GM19395 (cell line): ENCODE measurements around the gene ADAT3.

Experiments
- ATAC-seq: cut with Tn5 transposase; IDR thresholded peaks from one replicate; pipeline ENCODE4 v1.9.1; 2021; ENCODE audit warnings: mild to moderate bottlenecking, moderate library complexity; ENCODE audit not compliant: unreplicated experiment

ADAT3 gene

DNA sequence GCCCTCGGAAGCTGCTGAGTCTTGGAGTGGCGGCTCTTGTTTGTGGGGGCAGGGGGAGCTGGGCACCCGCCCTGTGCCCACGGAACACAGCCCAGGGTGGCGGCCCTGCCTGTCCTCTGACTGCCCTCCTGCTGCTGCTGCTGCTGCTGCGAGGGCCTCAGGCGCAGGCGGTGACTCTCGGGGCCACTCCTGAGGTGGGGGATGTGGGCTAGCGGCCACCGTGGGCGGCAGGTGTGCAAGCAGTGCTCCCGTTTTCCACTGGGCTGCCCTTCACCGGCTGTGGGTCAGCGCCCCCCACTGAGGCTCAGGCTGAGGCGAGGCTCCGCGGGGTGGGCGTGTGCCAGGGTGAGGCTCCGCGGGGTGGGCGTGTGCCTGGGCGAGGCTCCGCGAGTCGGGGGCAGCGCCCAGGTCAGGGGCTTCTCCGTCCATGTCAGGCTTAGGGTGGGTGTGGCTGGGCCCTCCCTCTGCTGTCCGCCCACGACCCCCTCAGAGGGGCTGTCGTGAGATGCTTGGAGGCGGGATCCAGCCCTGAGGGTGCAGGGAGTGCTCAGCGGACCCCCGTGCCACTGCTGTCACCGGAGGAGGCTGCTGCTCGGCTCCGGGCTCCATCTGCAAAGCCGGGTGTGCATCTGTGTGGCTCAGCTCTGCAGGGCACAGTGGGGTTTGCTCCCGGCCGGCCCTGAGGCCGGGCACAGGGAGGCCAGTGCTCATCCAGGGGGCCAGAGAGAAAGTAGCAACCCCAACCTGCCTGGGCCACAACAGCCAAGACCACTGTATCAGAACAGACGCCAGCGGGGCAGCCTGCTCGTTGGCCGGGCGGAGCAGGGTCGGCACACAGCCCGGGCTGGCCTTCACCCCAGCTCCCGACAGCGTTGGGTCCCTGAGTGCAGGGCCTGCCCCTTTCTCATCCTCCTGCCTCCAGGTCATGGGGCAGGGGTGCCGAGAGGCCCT, 50.2 kb downstream of the ADAT3 start:
- ATAC-seq, result no peak

GRCh38 chr19:1956122-1956494, 50.9 kb downstream of the ADAT3 start:
- ATAC-seq, result no peak

- ATAC-seq, result no peak
Observed at GRCh38 chr19:1956868-1957492, 51.8 kb downstream of the ADAT3 start.

GRCh38 chr19:1957562-1958248, 52.5 kb downstream of the ADAT3 start:
- no peak for ATAC-seq

- no peak for ATAC-seq
Observed at GRCh38 chr19:1959928-1960589, 54.9 kb downstream of the ADAT3 start.

- ATAC-seq, result no peak
Observed at GRCh38 chr19:1961000-1961883, 56.0 kb downstream of the ADAT3 start.

DNA sequence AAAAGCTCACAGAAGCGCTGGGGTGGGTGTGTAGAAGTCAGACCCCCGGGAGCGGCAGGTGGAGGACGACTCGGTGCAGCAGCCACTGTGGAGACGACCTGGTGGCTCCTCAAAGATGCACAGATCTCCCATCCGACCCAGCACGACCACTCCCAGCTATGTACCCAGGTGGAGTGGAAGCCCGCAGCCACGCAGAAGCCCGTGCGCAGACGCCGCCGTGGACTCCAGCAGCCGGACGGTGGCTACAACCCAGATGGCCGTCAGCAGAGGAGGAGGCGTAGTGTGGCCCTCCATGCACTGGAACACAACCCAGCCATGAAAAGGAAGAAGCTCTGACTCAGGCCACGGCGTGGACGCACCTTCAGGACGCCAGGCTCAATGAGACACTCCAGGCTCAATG, 57.5 kb downstream of the ADAT3 start:
- ATAC-seq, result no peak
